BLaER1 (cell line): ENCODE measurements around the gene NUBPL.

Experiments used
- H3K27ac ChIP-seq: shearing (Covaris generic); formaldehyde crosslinking; 2 replicates; pipeline ENCODE4 v1.8.1; 2022
- H3K27me3 ChIP-seq: shearing (Covaris generic); formaldehyde crosslinking; 2 replicates; pipeline ENCODE4 v1.8.1; 2022
- H3K36me3 ChIP-seq: shearing (Covaris generic); formaldehyde crosslinking; 2 replicates; pipeline ENCODE4 v1.8.1; 2022
- H3K4me1 ChIP-seq: shearing (Covaris generic); formaldehyde crosslinking; 2 replicates; pipeline ENCODE4 v1.8.1; 2022
- H3K4me2 ChIP-seq: shearing (Covaris generic); formaldehyde crosslinking; 2 replicates; pipeline ENCODE4 v1.8.1; 2022
- H3K4me3 ChIP-seq: shearing (Covaris generic); formaldehyde crosslinking; 2 replicates; pipeline ENCODE4 v1.8.1; 2022
- H3K9ac ChIP-seq: shearing (Covaris generic); formaldehyde crosslinking; 2 replicates; pipeline ENCODE4 v1.8.1; 2022
- H3K9me3 ChIP-seq: shearing (Covaris generic); formaldehyde crosslinking; 2 replicates; pipeline ENCODE4 v1.8.1; 2022
- H4K20me1 ChIP-seq: shearing (Covaris generic); formaldehyde crosslinking; 2 replicates; pipeline ENCODE4 v1.8.1; 2022
- Cebpa-rat ChIP-seq: shearing (Covaris generic); IDR thresholded peaks from 2 replicates; pipeline ENCODE4 v1.8.1; 2022

NUBPL gene

DNA sequence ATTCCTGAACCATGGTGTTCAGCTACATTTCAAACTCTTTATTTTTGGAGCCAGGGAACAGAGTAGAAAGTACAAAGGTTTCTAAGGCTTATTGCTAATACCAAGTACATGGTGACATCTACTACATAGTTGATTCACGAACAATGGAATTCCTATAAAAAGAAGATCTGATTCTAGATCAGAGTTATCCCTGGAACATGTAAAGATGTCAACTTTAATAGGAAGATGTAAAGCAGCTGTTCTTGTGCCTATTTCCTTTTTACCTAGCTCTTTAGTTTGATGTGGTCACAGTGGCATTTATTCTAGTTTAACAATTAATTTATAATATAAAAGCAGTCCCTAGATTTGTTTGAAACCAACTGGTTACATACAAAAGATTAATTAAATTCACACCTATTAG lies 99.5 kb downstream of the NUBPL start:
- Histone ChIP-seq H3K36me3 (no peaks in the 10 kb centered on the region), H3K9me3 (no peaks in the 10 kb centered on the region), H3K27me3 (no peaks in the 10 kb centered on the region), H3K27ac (no peak overlapping the region), H3K4me2 (no peak overlapping the region), H3K4me3 (no peak overlapping the region), H4K20me1 (no peaks in the 10 kb centered on the region), H3K9ac (no peak overlapping the region), H3K4me1 (no peaks in the 10 kb centered on the region)
- TF ChIP-seq Cebpa-rat, result no peak

DNA sequence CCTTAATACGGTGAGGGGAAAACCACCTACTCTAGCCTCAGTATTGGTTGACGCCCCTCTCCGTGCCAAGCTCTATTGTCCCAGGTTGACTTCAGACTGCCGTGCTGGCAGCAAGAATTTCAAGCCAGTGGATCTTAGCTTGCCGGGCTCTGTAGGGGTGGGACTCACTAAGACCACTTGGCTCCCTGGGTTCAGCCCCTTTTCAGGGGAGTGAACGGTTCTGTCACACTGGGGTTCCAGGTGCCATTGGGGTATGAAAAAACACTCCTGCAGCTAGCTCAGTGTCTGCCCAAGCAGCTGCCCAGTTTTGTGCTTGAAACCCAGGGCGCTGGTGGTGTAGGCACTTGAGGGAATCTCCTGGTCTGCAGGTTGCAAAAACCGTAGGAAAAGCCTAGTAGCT lies 107.1 kb downstream of the NUBPL start:
- H3K4me3 ChIP-seq, result no peak overlapping the region
- H3K4me2 ChIP-seq, result no peak overlapping the region
- H4K20me1 ChIP-seq, result no peaks in the 10 kb centered on the region
- H3K27me3 ChIP-seq, result no peaks in the 10 kb centered on the region
- no peak for TF ChIP-seq Cebpa-rat
- no peaks in the 10 kb centered on the region for H3K36me3 ChIP-seq
- no peak overlapping the region for H3K9ac ChIP-seq
- no peak overlapping the region for H3K27ac ChIP-seq
- peaks cover 9% of the 10 kb centered on the region for H3K9me3 ChIP-seq
- no peaks in the 10 kb centered on the region for H3K4me1 ChIP-seq

DNA sequence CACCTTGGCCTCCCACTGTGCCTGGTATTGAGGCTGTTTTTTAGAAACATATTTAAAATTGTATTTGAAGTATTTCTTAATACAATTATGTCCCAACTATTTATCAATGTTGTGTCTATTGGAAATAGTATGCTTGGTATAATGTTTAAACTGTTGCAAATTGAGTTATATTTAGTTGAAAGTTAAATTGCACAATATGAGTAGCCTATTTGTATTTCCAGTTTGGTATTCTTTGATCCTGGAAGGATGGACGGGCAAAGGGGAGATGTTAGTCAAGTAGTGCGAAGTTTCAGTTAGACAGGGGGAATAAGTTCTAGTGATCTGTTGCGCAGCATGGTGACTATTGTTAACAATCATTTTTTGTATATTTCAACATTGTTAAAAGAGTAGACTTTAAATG lies 111.5 kb downstream of the NUBPL start:
- Histone ChIP-seq H3K27ac (no peak overlapping the region), H3K4me2 (no peak overlapping the region), H3K9me3 (peaks cover 9% of the 10 kb centered on the region), H3K9ac (no peak overlapping the region), H3K4me1 (no peaks in the 10 kb centered on the region), H3K4me3 (no peak overlapping the region), H4K20me1 (no peaks in the 10 kb centered on the region), H3K36me3 (peaks cover 5% of the 10 kb centered on the region; the same call in 1 of the 2 replicates), H3K27me3 (no peaks in the 10 kb centered on the region)
- TF ChIP-seq Cebpa-rat, result no peak

DNA sequence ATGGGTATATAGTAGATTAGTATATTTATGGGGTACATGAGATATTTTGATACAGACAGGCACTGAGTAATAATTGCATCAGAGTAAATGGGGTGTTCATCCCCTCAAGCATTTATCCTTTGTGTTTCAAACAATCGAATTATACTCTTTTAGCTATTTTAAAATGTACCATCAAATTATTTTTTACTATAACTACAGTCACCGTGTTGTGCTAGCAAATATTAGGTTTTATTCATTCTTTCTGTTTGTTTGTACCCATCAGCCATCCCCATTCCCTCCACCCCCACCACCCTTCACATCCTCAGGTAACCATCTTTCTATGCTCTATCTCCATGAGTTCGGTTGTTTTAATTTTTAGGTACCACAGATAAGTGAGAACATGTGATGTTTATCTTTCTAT lies 115.8 kb downstream of the NUBPL start:
- peaks cover 10% of the 10 kb centered on the region; the same call in 1 of the 2 replicates for H3K36me3 ChIP-seq
- H3K27me3 ChIP-seq, result no peaks in the 10 kb centered on the region
- no peak overlapping the region for H3K9ac ChIP-seq
- H3K4me1 ChIP-seq, result no peaks in the 10 kb centered on the region
- H3K27ac ChIP-seq, result no peak overlapping the region
- H4K20me1 ChIP-seq, result no peaks in the 10 kb centered on the region
- no peak overlapping the region for H3K4me2 ChIP-seq
- no peak overlapping the region for H3K4me3 ChIP-seq
- H3K9me3 ChIP-seq, result no peaks in the 10 kb centered on the region
- no peak for TF ChIP-seq Cebpa-rat

DNA sequence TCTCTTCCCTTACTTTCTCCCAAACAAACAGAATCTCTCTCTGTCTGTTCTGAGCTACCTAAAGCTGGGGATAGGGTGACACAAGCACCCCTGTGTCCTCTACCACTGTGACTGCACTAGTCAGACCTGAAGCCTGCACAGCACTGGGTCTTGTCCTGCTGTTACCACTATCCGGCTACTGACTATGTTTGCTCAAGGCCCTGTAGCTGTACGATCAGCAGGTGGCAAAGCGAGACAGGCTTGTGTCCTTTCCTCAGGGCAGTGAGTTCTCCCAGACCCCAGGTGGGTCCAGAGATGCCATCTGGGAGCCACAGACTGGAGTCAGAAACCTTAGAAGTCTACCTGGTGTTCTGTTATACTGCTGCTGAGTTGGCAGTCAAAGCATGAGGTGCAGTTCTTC lies 116.4 kb downstream of the NUBPL start:
- TF ChIP-seq Cebpa-rat, result no peak
- no peak overlapping the region for H3K9ac ChIP-seq
- H3K4me2 ChIP-seq, result no peak overlapping the region
- no peak overlapping the region for H3K4me3 ChIP-seq
- no peaks in the 10 kb centered on the region for H3K4me1 ChIP-seq
- H4K20me1 ChIP-seq, result no peaks in the 10 kb centered on the region
- peaks cover 10% of the 10 kb centered on the region; the same call in 1 of the 2 replicates for H3K36me3 ChIP-seq
- H3K27ac ChIP-seq, result no peak overlapping the region
- no peaks in the 10 kb centered on the region for H3K27me3 ChIP-seq
- no peaks in the 10 kb centered on the region for H3K9me3 ChIP-seq

DNA sequence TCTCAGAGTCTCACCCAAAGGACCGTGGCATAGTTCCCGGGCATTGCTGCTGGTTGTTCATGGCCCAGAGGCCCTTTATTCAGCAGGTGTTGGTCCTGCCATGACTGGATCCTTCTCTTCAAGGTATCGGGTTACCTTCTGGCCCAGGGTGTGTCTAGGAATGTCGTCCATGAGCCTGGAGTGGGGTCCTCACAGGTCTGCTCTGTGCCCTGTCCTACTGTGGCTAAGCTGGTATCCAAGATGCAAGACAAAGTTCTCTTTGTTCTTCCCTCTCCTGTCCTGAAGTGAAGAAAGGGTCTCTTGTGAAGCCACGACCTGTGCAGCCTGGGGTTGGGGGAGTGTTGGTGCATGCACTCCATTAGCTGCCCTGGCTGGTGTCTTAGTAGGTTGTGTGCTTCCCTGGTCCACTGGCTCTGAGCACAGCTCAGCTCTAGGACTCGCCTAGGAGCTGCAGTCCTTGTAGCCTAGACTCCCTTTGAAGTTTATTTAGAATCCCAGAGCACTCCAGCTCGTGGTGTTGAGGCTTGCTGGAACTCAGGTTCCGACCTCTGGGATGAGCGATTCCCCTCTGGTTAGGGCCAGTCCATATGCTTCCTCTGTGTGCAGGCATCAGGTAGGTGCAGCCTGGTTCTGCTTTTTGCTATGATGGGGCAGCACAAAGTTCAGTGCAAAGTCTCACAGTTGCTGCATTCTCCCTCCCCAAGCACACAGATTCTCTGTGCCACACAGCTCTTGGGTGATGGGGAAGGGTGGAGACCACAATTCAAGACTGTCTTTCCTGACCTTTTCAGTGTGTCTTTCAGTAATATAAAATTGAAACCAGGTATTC lies 117.4 kb downstream of the NUBPL start:
- no peak for TF ChIP-seq Cebpa-rat
- no peaks in the 10 kb centered on the region for H3K4me1 ChIP-seq
- no peak overlapping the region for H3K9ac ChIP-seq
- peaks cover 10% of the 10 kb centered on the region; the same call in 1 of the 2 replicates for H3K36me3 ChIP-seq
- H3K27me3 ChIP-seq, result no peaks in the 10 kb centered on the region
- H3K27ac ChIP-seq, result no peak overlapping the region
- no peaks in the 10 kb centered on the region for H3K9me3 ChIP-seq
- no peaks in the 10 kb centered on the region for H4K20me1 ChIP-seq
- H3K4me3 ChIP-seq, result no peak overlapping the region
- H3K4me2 ChIP-seq, result no peak overlapping the region

DNA sequence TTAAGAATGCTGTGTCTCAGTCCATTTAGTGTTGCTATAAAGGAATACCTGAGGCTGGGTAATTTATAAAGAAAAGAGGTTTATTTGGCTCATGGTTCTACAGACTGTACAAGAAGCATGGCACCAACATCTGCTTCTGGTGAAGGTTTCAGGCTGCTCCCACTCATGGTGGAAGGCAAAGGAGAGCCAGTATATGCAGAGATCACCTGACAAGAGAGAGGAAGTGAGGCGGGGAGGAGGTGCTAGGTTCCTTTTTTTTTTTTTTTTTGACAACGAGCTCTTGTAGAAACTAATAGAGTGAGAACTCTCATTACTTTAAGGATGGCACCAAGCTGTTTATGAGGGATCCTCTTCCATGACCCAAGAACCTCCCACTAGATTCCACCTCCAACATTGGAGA lies 121.6 kb downstream of the NUBPL start:
- Histone ChIP-seq H3K4me3 (no peak overlapping the region), H3K4me2 (no peak overlapping the region), H3K9me3 (no peaks in the 10 kb centered on the region), H3K27me3 (no peaks in the 10 kb centered on the region), H4K20me1 (no peaks in the 10 kb centered on the region), H3K9ac (no peak overlapping the region), H3K4me1 (no peaks in the 10 kb centered on the region), H3K27ac (no peak overlapping the region), H3K36me3 (peaks cover 4% of the 10 kb centered on the region; the same call in 1 of the 2 replicates)
- no peak for TF ChIP-seq Cebpa-rat

DNA sequence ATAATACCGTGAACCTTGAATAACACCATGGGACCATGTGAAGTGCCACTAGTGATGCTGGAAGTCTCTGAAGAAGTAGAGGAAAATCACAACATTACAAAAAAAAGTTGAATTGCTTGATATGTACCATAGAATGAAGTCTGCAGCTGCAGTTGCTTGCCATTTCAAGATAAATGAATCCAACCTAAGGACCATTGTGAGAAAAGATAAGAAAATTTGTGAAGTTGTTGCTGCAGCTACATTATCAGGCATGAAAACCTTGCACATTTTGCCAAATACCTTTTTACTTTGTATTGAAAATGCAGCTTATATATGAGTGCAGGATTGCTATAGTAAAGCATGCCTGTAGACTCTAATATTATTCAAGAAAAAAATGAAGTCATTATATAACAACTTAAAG lies 126.5 kb downstream of the NUBPL start:
- no peak overlapping the region for H3K9ac ChIP-seq
- H3K27ac ChIP-seq, result no peak overlapping the region
- no peak overlapping the region for H3K4me2 ChIP-seq
- no peaks in the 10 kb centered on the region for H3K27me3 ChIP-seq
- H3K36me3 ChIP-seq, result no peaks in the 10 kb centered on the region
- no peaks in the 10 kb centered on the region for H4K20me1 ChIP-seq
- H3K9me3 ChIP-seq, result no peaks in the 10 kb centered on the region
- TF ChIP-seq Cebpa-rat, result no peak
- no peak overlapping the region for H3K4me3 ChIP-seq
- H3K4me1 ChIP-seq, result peaks cover 5% of the 10 kb centered on the region; the same call in 1 of the 2 replicates

DNA sequence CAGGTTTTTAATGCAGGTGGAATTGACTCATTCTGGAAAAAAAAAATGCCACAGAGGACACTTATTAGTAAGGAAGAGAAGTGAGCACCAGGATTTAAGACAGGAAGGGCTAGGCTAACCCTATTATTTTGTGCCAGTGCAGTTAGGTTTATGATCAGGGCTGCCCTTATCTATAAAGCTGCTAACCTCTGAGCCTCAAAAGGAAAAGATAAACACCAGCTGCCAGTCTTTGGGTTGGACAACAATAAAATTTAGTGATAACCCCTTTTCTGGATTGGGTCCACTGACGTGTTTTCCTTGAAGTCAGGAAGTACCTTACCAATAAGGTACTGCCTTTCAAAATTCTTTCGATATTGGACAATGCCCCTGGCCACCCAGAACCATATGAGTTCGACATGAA lies 128.9 kb downstream of the NUBPL start:
- no peaks in the 10 kb centered on the region for H3K27me3 ChIP-seq
- H3K9ac ChIP-seq, result no peak overlapping the region
- no peaks in the 10 kb centered on the region for H3K36me3 ChIP-seq
- no peak overlapping the region for H3K4me2 ChIP-seq
- no peak for TF ChIP-seq Cebpa-rat
- no peaks in the 10 kb centered on the region for H3K9me3 ChIP-seq
- H3K4me3 ChIP-seq, result no peak overlapping the region
- peaks cover 5% of the 10 kb centered on the region; the same call in 1 of the 2 replicates for H3K4me1 ChIP-seq
- H3K27ac ChIP-seq, result no peak overlapping the region
- H4K20me1 ChIP-seq, result no peaks in the 10 kb centered on the region

DNA sequence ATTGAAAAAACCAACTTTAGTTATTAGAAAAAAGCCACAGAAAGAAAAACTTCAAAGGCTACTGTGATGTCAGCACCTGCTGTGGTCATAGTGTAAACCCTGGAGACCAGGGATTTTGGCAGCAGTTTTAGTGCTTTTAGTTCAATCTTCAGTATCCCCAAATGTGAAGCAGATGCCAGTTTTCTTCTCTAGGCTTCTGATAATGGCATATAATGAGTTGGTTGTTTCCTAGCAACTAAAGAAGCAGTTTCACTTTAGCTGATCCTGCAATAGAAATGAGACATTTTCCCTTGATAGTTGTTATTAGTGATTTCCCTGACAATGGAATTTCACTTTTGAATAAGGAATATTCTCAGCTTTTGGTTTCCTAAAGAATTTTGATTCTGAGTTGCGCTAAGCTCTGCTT lies 131.2 kb downstream of the NUBPL start:
- Histone ChIP-seq H3K4me2 (no peak overlapping the region), H3K36me3 (no peaks in the 10 kb centered on the region), H4K20me1 (no peaks in the 10 kb centered on the region), H3K27me3 (no peaks in the 10 kb centered on the region), H3K4me3 (no peak overlapping the region), H3K4me1 (peaks cover 5% of the 10 kb centered on the region; the same call in 1 of the 2 replicates), H3K9ac (no peak overlapping the region), H3K27ac (no peak overlapping the region), H3K9me3 (no peaks in the 10 kb centered on the region)
- TF ChIP-seq Cebpa-rat, result no peak
